ENCODE results near the gene KCNT1.

The KCNT1 gene

GRCh38 chr9:135788576-135789300 is 86.8 kb downstream of the KCNT1 start:
- no peak for DNase-seq
- no peaks in the 10 kb centered on the region for H3K36me3 Mint-ChIP-seq (ENCODE audit: low read depth)
- H3K9me3 Mint-ChIP-seq, result no peaks in the 10 kb centered on the region
- no peaks in the 10 kb centered on the region for H3K27me3 Mint-ChIP-seq
- no peaks in the 10 kb centered on the region for H3K4me1 Mint-ChIP-seq (ENCODE audit: low read depth)
- H3K4me3 Mint-ChIP-seq, result no peak overlapping the region
- no peak overlapping the region for H3K27ac Mint-ChIP-seq

GRCh38 chr9:135789838-135790291 is 87.9 kb downstream of the KCNT1 start:
- no peak overlapping the region for H3K4me3 Mint-ChIP-seq
- H3K36me3 Mint-ChIP-seq (ENCODE audit: low read depth), result no peaks in the 10 kb centered on the region
- H3K27me3 Mint-ChIP-seq, result no peaks in the 10 kb centered on the region
- DNase-seq, result no peak
- no peaks in the 10 kb centered on the region for H3K9me3 Mint-ChIP-seq
- H3K4me1 Mint-ChIP-seq (ENCODE audit: low read depth), result no peaks in the 10 kb centered on the region
- H3K27ac Mint-ChIP-seq, result no peak overlapping the region

DNA sequence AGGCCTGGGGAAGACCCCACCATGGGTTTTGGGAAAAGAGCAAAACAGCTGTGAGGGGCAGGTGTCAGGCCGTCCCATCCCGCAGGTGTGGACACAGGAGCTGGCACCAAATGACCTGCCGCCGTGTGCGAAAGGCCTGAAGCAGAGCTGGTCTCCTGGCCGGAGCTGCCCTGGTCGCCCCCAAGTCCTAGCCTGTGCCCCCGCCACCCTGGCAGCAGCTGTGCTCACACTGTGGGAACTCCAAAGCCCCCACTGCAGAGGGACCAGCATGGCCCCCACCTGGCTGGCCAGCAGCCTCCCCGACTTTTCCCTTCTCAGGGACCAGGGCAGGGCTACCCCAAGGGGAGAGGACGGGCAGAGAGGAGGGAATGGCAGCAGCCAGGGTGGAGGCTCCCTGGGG is 88.4 kb downstream of the KCNT1 start:
- no peak for DNase-seq
- Mint-ChIP-seq H3K4me1 (ENCODE audit: low read depth) (no peaks in the 10 kb centered on the region), H3K27ac (no peak overlapping the region), H3K4me3 (no peak overlapping the region), H3K9me3 (no peaks in the 10 kb centered on the region), H3K36me3 (ENCODE audit: low read depth) (no peaks in the 10 kb centered on the region), H3K27me3 (no peaks in the 10 kb centered on the region)

DNA sequence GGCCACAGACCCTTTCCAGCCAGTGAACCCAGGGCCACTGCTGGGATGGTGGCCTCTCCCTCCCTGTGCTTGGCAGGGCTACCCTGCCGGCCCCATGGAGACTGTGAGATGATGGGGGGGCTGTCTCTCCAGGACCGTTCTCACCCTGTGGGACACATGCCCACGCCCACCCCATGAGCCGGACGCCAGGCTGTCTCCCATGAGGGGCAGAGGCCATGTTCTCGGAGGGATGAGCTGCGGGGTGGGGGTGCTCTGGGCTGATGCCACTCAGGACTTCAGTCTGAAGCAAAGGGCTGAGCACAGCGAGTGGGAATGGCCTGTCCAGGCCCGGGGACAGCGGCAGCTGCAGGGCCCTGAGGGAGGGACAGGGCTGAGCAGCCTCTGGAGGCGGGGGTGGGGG is 88.9 kb downstream of the KCNT1 start:
- H3K27ac Mint-ChIP-seq, result no peak overlapping the region
- no peak overlapping the region for H3K4me3 Mint-ChIP-seq
- H3K36me3 Mint-ChIP-seq (ENCODE audit: low read depth), result no peaks in the 10 kb centered on the region
- H3K4me1 Mint-ChIP-seq (ENCODE audit: low read depth), result no peaks in the 10 kb centered on the region
- H3K27me3 Mint-ChIP-seq, result no peaks in the 10 kb centered on the region
- H3K9me3 Mint-ChIP-seq, result no peaks in the 10 kb centered on the region
- no peak for DNase-seq

- H3K36me3 Mint-ChIP-seq (ENCODE audit: low read depth), result no peaks in the 10 kb centered on the region
- H3K4me3 Mint-ChIP-seq, result no peak overlapping the region
- no peaks in the 10 kb centered on the region for H3K27me3 Mint-ChIP-seq
- no peaks in the 10 kb centered on the region for H3K9me3 Mint-ChIP-seq
- no peaks in the 10 kb centered on the region for H3K4me1 Mint-ChIP-seq (ENCODE audit: low read depth)
- no peak overlapping the region for H3K27ac Mint-ChIP-seq
- no peak for DNase-seq
These were observed 89.7 kb downstream of the KCNT1 start for GRCh38 chr9:135791431-135792267.

DNA sequence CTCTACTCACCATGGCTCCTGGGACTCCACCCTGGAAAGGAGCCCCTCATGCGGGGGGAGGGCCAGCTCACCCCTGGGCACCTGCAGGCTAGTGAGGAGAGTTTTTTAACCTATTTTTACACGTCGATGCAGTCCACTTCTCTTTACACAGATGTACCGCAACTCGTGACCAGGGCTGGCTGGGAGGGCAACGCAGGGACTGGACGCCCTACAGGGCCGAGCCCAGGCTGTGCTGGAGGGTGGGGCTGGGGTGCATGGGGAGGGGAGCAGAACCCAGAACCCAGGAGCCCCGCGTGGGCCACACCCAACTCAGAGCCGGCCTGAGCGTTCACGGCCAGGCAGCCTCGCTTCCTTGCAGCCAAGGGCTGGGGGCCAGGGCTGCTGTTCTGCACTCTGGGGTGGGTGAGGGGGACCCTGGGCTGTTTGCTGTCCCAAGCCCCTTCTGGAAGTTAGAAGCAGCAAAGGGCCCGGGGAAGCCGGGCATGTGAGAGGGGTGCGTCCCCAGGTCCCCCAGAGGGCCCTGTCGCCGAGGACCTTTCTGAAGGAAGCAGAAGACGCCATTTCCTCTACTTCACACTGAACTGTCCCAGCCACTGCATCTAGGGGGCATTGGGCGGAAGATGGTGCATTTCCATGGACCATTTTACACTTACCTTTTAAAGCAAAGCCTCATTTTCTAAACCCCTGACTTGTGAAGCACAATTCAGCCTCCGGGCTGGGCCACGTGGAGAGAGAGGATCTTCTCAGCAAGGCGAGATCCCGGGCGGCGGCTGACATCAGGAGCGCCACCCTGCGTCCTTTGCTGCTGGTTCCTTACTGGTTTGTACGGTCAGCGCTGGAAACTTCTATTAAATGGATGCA is 90.5 kb downstream of the KCNT1 start:
- Mint-ChIP-seq H3K27ac (no peak overlapping the region), H3K4me1 (ENCODE audit: low read depth) (no peaks in the 10 kb centered on the region), H3K9me3 (no peaks in the 10 kb centered on the region), H3K36me3 (ENCODE audit: low read depth) (no peaks in the 10 kb centered on the region), H3K27me3 (no peaks in the 10 kb centered on the region), H3K4me3 (no peak overlapping the region)
- DNase-seq, result no peak

DNA sequence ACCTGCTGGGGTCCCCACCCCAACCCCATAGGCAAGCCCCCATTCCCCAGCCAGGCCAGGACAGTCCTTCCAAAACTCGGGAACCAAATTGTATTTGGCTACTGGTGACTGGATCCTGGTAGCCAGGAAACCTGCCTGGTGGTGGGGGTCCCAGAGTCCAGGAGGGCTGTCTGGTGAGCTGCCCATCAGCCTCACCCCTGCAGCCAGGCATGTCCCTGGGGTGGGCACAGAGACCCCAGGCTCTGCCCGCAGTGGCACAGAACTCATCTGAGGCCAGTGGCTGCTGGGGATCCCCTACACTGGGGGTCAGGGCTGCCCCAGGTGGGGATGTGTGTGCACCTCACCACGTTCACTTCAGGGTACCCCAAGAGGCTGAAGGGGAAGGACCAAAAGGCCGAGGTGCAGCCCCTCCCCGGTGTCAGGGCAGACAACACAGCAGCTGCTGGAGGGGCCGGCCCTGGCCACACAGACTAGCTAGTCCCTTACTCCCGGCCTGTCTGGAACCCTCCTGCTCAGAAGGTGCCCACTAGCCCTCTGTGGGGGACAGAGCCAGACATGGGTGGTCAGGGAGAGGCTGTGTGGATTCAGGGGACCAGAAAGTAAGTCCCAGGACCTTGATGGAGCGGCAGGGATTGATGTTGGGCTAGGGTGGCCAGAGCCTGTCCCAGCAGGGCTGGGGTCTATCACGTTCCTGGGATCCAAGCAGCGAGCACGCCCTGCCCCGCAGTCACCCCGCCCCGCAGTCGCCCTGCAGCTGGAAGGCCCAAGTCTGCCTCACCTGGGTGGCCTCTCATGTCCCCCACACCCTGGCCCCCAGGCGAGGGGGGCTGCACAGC is 91.5 kb downstream of the KCNT1 start:
- no peaks in the 10 kb centered on the region for H3K9me3 Mint-ChIP-seq
- no peak overlapping the region for H3K4me3 Mint-ChIP-seq
- DNase-seq, result no peak
- no peak overlapping the region for H3K27ac Mint-ChIP-seq
- no peaks in the 10 kb centered on the region for H3K27me3 Mint-ChIP-seq
- H3K4me1 Mint-ChIP-seq (ENCODE audit: low read depth), result no peaks in the 10 kb centered on the region
- H3K36me3 Mint-ChIP-seq (ENCODE audit: low read depth), result no peaks in the 10 kb centered on the region

DNA sequence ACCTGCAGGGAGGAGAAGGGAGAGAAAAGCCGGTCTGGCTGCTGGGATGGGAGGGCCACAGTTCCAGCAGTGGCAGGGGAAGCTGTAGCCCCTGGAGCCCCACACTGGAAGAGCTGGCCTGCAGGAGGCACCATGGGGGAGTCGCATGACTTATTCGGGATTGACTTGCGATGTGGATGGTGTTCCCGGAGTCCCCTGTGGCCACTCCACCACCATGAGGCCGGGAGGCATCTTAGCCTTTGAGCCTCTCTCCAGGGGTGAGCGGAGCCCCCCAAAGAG is 92.0 kb downstream of the KCNT1 start:
- Mint-ChIP-seq H3K4me1 (ENCODE audit: low read depth) (no peaks in the 10 kb centered on the region), H3K27ac (no peak overlapping the region), H3K27me3 (no peaks in the 10 kb centered on the region), H3K36me3 (ENCODE audit: low read depth) (no peaks in the 10 kb centered on the region), H3K4me3 (no peak overlapping the region), H3K9me3 (no peaks in the 10 kb centered on the region)
- no peak for DNase-seq

DNA sequence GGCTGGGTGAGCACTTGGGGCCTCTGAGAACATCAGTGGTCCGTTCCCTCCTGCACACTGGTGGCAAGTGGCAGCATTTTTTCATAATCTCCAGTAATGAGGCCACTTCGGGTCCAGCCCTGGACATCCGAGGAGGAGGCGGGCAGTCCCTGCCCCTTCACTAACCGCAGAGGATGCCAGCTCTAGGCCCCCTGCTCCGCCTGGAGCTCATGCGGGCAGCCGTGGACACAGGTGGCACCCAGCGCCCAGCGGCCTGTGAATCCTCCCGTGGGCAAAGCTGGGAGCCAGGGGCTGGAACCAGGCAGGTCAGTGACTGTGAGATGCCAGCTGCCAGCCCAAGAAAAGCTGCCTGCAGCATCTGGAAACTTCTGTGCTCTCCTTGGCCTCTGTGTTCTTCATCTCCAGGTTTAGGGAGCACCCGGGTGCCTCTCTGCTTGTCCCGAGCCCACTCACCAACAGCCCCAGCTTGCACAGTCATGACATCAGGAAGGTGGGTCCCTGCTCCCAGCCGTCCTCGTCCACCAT is 92.4 kb downstream of the KCNT1 start:
- Mint-ChIP-seq H3K27ac (no peak overlapping the region), H3K9me3 (no peaks in the 10 kb centered on the region), H3K27me3 (no peaks in the 10 kb centered on the region), H3K4me1 (ENCODE audit: low read depth) (no peaks in the 10 kb centered on the region), H3K36me3 (ENCODE audit: low read depth) (no peaks in the 10 kb centered on the region), H3K4me3 (no peak overlapping the region)
- DNase-seq, result no peak

DNA sequence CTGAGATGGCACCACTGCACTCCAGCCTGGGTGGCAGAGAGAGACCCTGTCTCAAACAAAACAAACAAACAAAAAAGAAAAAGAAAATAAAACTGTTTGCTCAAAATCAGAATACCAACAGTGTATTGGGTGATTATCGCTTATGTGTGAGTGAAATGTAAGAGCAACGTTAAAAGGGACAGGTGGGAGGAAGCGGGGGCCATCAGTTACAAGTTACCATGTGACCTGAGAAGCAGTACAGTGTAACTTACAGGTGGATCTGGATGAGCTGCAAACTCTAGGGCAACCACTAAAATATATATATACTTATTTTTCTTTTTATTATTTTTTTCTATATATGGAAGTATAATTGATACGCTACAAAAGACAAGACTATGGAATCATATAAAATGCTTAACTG is 93.4 kb downstream of the KCNT1 start:
- H3K4me3 Mint-ChIP-seq, result no peak overlapping the region
- H3K27me3 Mint-ChIP-seq, result no peaks in the 10 kb centered on the region
- H3K9me3 Mint-ChIP-seq, result no peaks in the 10 kb centered on the region
- H3K36me3 Mint-ChIP-seq (ENCODE audit: low read depth), result no peaks in the 10 kb centered on the region
- H3K27ac Mint-ChIP-seq, result no peak overlapping the region
- H3K4me1 Mint-ChIP-seq (ENCODE audit: low read depth), result no peaks in the 10 kb centered on the region
- no peak for DNase-seq

DNA sequence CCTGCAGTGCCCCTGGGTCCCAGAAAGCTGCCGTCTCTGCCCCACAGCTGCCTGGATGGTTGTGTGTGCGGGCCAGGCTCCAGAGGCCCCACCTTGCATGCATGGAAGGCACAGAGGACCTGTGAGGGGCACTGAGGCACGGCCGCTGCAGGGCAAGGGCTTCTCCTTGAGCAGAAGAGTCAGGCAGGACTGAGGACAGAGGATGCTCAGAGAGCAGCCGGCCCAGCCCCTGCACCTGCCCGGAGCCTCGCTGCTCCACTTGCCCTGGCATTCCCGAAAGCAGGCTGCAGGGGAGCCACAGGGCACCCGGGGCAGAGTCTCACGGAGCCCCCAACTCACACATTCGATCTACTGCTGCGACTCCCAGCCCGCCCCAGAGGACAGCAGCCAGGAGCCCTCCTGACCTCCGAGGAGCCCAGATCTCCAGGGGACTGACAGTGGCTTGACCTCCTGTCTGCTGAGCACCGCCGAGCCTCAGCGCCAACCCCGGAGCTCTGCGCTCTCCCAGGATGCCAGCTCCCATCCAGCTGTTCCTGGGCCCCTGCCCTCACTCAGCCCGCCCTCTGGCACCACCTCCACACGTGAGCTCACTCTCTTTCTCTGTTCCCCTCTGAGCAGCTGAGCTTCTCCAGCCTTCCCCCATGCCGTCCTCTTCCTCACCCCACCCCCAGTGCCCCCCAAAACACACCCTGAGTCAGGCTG is 95.0 kb downstream of the KCNT1 start:
- H3K4me1 Mint-ChIP-seq (ENCODE audit: low read depth), result no peaks in the 10 kb centered on the region
- no peaks in the 10 kb centered on the region for H3K36me3 Mint-ChIP-seq (ENCODE audit: low read depth)
- H3K27me3 Mint-ChIP-seq, result no peaks in the 10 kb centered on the region
- no peak for DNase-seq
- H3K27ac Mint-ChIP-seq, result no peak overlapping the region
- no peak overlapping the region for H3K4me3 Mint-ChIP-seq
- H3K9me3 Mint-ChIP-seq, result no peaks in the 10 kb centered on the region

GRCh38 chr9:135797507-135798262 is 95.7 kb downstream of the KCNT1 start:
- Mint-ChIP-seq H3K4me1 (ENCODE audit: low read depth) (no peaks in the 10 kb centered on the region), H3K4me3 (no peak overlapping the region), H3K27me3 (no peaks in the 10 kb centered on the region)

GRCh38 chr9:135798263-135798585 is 96.2 kb downstream of the KCNT1 start:
- no peaks in the 10 kb centered on the region for H3K36me3 Mint-ChIP-seq (ENCODE audit: low read depth)
- no peaks in the 10 kb centered on the region for H3K4me1 Mint-ChIP-seq (ENCODE audit: low read depth)
- H3K9me3 Mint-ChIP-seq, result no peaks in the 10 kb centered on the region
- peak overlapping the region; percentile 9 for H3K27ac Mint-ChIP-seq
- H3K4me3 Mint-ChIP-seq, result no peak overlapping the region
- no peaks in the 10 kb centered on the region for H3K27me3 Mint-ChIP-seq
- no peak for DNase-seq

More at GRCh38 chr9:135797507-135798262, 95.7 kb downstream of the KCNT1 start:
- no peaks in the 10 kb centered on the region for H3K36me3 Mint-ChIP-seq (ENCODE audit: low read depth)
- H3K9me3 Mint-ChIP-seq, result no peaks in the 10 kb centered on the region
- H3K27ac Mint-ChIP-seq, result no peak overlapping the region
- peak; percentile 60 for DNase-seq
